ENCODE measurements around the gene DERL3. TPM values are rescaled to one million over a fixed set of nuclear protein-coding genes. Genes with fewer than 3 reads are reported as not detected.

The DERL3 gene
- polyA plus RNA-seq, 1 donor: 0.66 TPM

- DNase-seq (ENCODE audit: low read depth): no peak
Observed at GRCh38 chr22:23847310-23847920, 8.6 kb upstream of the DERL3 start.

GRCh38 chr22:23846081-23846469 is 7.3 kb upstream of the DERL3 start:
- DNase-seq (ENCODE audit: low read depth): no peak

GRCh38 chr22:23845265-23846080 is 6.7 kb upstream of the DERL3 start:
- no peak for DNase-seq (ENCODE audit: low read depth)

DNA sequence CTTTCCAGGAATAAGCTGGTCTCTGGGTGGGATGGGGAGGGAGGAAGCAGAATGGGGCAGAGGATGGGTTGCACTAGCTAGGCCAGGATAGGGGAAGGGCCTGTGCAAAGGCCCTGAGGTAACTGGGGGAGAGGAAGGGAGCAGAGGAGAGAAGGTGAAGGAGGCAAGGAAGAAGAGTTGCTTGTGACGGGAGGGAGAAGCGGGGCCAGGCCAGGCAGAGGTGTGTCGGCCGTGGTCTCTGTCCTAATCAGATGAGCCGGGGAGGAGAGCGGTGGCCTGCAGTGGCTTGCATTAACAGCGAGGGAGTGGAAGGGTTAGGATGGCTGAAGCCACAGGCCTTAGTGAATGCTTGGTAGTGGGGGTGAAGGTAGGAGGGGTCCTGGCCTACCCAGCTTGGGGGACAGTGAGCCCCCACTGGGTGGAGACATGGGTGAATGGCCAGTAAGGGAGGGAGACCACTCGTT is 6.0 kb upstream of the DERL3 start:
- no peak for DNase-seq (ENCODE audit: low read depth)

- no peak for DNase-seq (ENCODE audit: low read depth)
Observed at GRCh38 chr22:23842599-23842998, 3.8 kb upstream of the DERL3 start.

DNA sequence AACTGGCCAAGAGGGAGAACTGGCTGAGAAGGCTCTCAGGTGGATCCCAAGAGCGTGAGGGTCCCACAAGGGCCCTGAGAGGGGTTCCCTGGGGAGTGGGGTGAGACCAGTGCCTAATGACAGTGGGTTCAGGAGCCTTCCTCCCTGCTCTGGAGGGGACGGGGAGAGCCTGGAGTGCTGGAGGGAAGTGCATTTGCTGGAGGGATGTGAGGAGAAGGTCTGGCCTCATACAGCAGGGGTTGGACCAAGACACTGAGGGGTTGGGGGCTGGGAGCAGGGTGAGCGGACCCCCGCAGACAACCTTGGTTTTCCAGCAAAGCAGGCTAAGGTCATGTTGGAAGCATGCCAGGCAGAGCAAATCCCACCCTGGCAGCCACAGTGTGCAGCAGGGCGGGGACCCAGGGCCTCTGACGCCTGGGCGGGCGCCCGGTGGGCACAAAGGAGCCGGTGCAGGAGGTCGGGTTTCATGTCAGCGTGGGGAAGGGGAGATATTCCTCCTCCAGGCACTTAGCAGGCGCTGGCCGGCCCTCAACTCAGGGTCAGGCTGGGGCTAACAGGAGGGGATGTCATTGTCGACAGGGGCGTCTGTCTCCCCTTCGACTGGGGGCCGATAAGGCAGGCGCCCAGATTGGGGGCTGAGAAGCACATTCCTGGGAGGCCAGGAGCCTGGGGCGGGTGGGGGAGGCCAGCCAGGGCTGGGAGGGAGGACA is 3.1 kb upstream of the DERL3 start:
- DNase-seq (ENCODE audit: low read depth): no peak

GRCh38 chr22:23841292-23841691 is 2.5 kb upstream of the DERL3 start:
- no peak for DNase-seq (ENCODE audit: low read depth)

DNA sequence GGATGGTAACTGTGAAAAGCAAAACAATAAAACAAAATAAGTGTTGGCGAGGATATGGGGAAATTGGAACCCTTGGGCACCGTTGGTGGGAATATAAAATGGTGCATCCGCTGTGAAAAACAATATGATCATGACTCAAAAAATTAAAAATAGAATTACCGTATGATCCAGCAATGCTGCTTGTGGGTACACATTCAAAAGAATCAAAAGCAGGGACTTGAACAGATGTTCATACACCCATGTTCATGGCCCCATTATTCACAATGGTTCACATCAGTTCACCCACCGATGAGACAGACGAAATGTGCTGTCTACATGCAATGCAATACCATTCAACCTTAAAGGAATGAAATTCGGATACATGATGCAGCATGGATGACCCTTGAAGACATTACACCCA is 1.2 kb upstream of the DERL3 start:
- no peak for DNase-seq (ENCODE audit: low read depth)

- no peak for DNase-seq (ENCODE audit: low read depth)
Observed at GRCh38 chr22:23837911-23838680, 710 bp downstream of the DERL3 start.

GRCh38 chr22:23837496-23837859 is 1.3 kb downstream of the DERL3 start:
- no peak for DNase-seq (ENCODE audit: low read depth)

DNA sequence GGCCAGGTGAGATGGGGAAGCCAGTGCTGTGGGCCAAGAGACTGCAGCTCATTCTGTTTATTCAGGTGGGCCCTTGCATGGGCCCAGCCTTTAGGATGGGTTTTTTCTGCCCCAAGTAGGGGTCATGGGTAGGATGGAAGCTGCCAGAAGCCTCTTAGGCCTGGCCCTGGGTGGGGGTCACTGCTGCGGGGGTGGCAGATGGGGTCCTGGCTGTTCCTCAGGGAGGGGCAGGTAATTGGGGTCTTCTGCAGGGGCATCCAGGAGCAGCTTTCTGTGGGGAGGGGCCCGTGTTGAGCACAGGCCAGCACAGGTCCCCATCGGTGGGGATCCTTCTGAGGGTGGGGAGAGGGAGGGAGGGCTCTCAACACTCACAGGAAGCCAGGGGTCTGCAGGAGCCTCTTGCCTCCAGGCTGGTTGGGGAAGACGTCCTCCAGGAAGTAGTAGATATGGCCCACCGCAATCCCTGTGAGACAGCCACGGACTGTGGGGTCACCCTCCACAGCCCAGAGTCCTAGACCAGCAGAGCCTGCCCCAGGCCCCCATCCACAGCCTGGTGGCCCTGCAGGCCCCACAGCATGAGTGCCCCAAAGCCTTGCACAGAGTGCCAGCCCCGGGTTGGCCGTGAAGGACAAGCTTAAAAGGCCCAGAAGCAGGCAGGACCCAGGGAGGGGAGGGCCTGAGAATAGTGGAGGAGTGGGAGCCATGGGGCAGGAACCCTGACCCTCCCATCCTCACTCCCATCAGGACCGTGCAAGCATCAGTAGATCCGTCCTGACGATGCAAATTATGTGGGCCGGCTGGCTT is 1.9 kb downstream of the DERL3 start:
- DNase-seq (ENCODE audit: low read depth): no peak

- no peak for DNase-seq (ENCODE audit: low read depth)
Observed at GRCh38 chr22:23836281-23836680, 2.5 kb downstream of the DERL3 start.

- no peak for DNase-seq (ENCODE audit: low read depth)
Observed at GRCh38 chr22:23835484-23836144, 3.2 kb downstream of the DERL3 start.

- DNase-seq (ENCODE audit: low read depth): no peak
Observed at GRCh38 chr22:23834793-23835483, 3.9 kb downstream of the DERL3 start.

DNA sequence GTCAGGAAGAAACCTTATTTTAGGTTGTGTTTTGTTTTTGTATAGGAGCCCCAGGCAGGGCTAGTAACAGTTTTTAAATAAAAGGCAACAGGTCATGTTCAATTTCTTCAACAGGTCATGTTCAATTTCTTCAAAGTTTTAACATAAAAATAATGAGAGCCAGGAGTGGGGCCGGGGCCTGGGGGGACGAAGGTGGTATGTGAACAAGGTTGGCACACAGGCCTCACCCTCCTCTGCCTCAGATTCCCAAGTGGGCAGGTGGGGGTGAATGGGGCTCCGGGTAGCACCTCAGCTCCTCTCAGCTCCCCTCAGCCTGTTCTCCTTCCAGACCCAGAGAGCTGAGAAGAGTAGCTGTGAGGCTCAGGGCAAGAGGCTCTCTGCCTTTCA is 4.4 kb downstream of the DERL3 start:
- DNase-seq (ENCODE audit: low read depth): no peak

GRCh38 chr22:23833911-23834317 is 4.9 kb downstream of the DERL3 start:
- no peak for DNase-seq (ENCODE audit: low read depth)

GRCh38 chr22:23833017-23833751 is 5.6 kb downstream of the DERL3 start:
- no peak for DNase-seq (ENCODE audit: low read depth)

DNA sequence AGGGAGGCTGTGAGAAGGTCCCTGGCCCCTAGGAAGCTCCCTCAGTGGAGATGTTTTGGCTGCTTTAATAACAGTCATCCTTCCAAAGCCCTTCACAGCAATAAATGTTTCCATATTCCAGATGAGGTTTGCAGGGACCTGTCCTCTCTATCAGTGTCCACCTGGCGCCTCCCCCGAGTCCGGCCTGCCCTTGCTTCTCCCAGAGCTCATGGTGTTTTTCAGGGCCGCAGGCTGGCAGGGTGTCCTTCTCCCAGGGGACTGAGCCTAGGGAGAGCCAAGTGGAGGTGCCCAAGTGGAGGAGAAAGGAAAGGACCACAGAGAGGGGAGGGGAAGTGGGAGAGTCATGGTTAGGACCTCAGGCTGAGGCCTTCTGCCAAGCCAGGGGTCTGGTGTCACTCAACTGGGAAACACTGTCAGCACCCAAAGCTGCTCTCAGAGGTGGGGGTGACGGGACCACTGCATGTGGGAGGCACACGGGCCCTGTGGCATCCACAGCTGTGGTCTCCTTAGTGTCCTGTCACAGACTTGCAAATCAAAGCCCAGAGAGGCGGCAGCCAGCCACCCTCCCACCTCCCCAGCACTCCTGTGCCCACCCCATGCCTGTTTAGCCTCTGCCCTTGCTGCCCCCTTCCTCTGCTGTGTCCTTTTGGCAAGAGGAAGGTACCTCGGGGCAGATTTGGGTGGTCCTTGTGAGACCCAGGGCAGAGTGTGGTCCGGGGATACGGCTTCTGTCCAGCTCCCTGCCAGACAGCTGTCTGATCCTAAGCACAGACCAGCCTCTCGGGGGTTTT is 6.4 kb downstream of the DERL3 start:
- no peak for DNase-seq (ENCODE audit: low read depth)

DNA sequence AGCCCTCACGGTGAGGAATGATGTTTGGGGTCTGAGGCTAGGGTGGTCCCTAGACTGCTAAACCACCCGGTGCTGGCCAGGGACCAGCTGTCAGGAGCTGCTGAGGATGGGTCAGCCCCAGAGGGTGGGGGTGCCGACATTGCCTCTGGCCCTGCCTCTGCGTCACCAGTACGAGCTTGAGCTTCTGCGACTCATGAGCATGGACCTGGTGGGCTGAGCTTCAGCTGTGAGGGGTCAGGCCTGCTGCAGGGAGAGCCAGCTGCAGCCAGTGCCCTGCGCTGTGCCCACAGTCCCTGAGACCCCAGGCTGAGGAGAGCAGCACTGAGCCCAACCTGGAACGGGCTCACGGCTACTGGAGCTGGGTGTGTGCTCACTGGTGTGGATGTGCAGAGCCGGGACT is 7.0 kb downstream of the DERL3 start:
- DNase-seq (ENCODE audit: low read depth): no peak
